C4-2B (cell line): ENCODE data around the gene PI4K2B.

Experiments
- ZFX ChIP-seq: fragments of 450-650 bp; IDR thresholded peaks from 2 replicates; pipeline ENCODE4 v1.6.1; 2017
- TF ChIP-seq, protein P1 (sequence below): fragments of 450-650 bp; conservative IDR thresholded peaks from 2 replicates; pipeline ENCODE4 v1.5.1; 2017; ENCODE audit warnings: mild to moderate bottlenecking

GRCh38 chr4:25238052-25238451 lies 4.2 kb downstream of the PI4K2B start:
- TF ChIP-seq, protein P1, sequence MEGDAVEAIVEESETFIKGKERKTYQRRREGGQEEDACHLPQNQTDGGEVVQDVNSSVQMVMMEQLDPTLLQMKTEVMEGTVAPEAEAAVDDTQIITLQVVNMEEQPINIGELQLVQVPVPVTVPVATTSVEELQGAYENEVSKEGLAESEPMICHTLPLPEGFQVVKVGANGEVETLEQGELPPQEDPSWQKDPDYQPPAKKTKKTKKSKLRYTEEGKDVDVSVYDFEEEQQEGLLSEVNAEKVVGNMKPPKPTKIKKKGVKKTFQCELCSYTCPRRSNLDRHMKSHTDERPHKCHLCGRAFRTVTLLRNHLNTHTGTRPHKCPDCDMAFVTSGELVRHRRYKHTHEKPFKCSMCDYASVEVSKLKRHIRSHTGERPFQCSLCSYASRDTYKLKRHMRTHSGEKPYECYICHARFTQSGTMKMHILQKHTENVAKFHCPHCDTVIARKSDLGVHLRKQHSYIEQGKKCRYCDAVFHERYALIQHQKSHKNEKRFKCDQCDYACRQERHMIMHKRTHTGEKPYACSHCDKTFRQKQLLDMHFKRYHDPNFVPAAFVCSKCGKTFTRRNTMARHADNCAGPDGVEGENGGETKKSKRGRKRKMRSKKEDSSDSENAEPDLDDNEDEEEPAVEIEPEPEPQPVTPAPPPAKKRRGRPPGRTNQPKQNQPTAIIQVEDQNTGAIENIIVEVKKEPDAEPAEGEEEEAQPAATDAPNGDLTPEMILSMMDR: no peak
- no peak for TF ChIP-seq ZFX
